Kidney glomerular epithelial cell (primary cell): Measurements from ENCODE around the gene DLG4.

Experiments
- DNase-seq: peaks from one replicate; lab custom pipeline; 2025; lab: John Stamatoyannopoulos, UW

DLG4 gene

DNA sequence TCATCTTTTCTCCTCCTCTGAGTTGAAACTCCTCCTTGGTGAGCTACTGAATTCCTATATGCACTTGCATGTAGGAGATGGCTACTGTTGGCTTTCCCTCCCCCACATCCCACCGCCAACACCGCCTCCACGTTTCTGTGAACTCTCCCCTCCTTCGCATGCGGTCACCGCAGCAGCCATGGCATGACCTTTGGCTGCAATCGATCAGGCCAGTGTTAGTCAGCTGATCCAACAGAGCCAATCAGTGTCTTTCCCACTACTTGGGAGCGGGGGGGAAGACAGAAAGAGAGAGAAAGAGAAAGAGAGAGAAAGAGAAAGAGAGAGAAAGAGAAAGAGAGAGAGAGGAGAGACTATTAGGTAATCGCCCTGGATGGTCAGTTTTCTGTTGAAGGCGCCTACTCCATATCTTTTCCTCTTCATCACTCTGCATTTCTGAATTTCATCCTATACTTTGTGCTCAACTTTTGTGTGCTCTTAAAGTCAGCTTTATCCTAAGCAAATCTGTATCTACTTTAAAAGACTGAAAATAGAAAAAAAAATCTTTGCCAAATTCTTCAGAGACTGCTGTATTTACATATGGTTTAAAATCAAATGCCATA is 63.2 kb downstream of the DLG4 start:
- no peak for DNase-seq

DNA sequence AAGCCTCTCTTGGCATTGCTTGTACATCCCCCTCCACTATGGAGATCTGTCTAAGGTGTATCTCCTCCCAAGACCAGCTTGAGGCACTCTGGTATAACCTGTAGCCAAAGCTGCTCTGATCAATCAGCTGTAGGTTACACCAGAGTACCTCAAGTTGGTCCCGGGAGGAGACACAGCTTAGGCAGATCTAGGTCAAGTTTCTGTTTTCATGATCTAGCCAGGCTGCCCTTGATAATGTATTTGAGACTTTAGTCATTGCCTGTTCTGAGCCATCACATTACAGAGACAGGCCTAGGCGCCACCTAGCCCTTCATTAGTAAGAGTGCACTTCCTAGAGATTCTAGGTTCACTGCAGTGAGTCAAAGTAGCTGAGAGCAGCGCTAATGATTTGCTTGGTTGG is 71.9 kb downstream of the DLG4 start:
- no peak for DNase-seq

DNA sequence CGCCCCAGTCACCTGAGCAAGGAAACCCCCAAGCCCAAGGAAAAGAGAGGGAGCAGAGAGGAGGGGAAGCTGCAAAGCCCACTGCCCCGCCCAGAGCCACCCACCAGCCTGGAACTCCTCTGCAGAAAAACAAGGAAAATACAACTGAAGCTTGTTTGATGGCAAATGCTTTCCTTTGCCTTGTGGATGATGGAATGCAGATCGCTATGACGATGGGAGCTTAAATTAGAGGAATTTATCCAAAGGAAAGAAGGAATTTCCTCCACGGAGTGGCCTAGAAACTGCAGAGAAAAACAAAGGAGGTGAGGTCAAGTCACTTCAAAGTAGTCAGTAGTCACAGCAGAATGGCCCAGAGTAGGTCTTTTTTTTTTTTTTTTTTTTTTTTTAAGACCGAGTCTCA is 73.5 kb downstream of the DLG4 start:
- DNase-seq, result no peak

DNA sequence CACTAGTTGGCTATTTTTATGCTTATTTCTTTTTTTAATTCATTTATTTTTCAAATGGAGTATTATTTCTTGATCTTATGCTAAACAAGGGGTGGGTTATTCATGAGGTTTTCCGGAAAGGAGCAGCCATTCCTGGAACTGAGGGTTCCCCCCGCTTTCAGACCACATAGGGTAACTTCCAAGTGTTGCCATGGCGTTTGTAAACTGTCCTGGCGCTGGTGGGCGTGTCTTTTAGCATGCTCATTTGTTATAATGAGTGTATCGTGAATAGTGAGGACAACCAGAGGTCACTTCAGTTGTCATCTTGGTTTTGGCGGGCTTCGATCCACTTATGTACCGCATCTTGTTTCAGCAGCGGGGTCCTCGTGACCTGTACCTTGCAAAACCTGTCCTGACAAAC is 75.4 kb downstream of the DLG4 start:
- no peak for DNase-seq

GRCh38 chr17:7141824-7142223 is 77.8 kb downstream of the DLG4 start:
- no peak for DNase-seq

DNA sequence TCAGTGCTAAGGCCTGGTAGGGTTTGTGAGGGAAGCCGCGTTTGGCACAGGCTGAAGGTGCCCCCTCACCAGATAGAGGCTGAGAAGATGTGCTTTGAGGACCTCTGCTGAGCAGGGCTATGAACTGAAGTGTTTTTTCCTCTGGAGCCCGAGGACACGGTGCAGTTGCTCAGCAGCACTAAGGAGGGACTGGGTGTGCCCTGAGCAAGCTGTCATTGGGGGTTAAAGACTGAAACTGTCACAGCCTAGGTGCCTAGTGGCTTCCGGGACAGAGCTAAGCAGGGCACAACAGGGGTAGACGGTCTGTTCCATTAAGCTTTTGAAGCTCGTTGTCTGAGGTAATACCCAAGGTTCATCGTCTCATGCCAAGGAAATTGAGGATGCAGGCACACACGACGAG is 80.2 kb downstream of the DLG4 start:
- DNase-seq, result no peak

DNA sequence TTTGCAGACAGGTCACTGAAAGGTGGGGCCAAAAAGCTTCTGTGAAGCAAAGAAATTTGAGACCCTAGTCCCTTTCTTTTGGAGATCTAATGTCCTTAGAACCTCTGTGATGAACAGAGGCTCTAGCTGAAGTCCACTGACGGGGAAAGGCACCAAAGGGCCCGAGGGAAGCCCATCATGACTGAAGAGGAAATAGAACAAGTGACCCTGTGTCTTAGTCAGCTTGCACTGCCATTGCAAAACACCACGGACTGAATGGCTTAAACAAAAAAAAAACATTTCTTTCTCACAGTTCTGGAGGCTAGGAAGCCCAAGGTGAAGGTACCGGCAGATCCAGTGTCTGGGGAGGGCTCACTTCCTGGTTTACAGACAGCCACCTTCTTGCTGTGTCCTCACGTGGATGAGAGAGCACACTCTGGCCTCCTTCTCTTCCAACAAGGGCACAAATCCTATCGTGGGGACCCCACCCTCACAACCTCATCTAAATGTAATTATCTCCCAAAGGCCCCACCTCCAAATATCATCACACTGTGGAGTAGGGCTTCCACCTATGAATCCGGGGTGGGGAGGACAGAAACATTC is 80.7 kb downstream of the DLG4 start:
- no peak for DNase-seq

DNA sequence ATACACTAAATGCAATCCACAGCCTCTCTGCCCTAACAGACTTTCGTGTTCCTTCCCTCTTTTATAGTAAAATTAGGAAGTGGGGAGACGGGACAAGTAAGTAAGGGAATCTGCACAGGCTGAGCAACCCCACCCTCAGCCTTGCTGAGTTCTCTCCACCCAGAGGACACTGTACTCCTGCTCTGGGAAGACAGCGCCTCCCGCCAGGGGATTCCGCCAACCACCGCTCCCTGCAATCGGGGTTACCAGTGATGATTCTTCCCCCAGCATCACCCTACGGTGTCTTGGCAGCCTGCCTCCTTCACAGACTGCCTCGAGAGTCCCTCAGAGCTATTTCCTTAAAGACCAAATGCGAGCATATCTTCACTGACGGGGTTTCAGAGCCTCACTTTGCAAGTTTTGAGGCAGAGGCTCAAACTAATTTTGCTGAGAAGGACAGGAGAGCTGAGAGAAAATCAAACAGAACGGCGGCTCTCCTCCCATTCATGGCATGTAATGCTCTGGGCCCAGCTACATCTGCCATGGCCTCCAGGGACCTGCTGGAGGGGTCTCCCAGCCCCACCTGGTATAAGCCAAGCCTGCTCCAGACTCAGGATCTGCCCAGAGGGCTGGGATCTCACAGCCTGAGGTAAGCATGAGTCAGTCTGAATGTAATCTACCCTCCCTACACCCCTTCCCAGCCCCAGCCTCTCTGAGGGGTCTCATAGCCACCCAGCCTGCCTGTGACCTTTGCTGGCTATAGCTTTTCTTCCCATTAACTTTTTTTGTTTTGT is 82.3 kb downstream of the DLG4 start:
- DNase-seq, result no peak
